LNCaP clone FGC (cell line): ENCODE measurements around the gene MRPL34.
A peak's percentile ranks its signal among the peaks of the same experiment; 100 is the strongest.

Experiments
- DNase-seq: peaks from one replicate; pipeline ENCODE4 v3.0.0-alpha.2; 2011; ENCODE audit warnings: low read depth
- H3K4me3 ChIP-seq: 2 replicates; pipeline ENCODE4 v1.5.1; 2011; ENCODE audit warnings: mild to moderate bottlenecking, low read depth, low read length, control low read depth
- TF ChIP-seq, protein P1 (sequence below): IDR thresholded peaks from 2 replicates; pipeline ENCODE4 v1.5.1; 2012; ENCODE audit warnings: mild to moderate bottlenecking; ENCODE audit not compliant: control insufficient read depth, insufficient read depth; ENCODE audit errors: extremely low read depth

MRPL34 gene

DNA sequence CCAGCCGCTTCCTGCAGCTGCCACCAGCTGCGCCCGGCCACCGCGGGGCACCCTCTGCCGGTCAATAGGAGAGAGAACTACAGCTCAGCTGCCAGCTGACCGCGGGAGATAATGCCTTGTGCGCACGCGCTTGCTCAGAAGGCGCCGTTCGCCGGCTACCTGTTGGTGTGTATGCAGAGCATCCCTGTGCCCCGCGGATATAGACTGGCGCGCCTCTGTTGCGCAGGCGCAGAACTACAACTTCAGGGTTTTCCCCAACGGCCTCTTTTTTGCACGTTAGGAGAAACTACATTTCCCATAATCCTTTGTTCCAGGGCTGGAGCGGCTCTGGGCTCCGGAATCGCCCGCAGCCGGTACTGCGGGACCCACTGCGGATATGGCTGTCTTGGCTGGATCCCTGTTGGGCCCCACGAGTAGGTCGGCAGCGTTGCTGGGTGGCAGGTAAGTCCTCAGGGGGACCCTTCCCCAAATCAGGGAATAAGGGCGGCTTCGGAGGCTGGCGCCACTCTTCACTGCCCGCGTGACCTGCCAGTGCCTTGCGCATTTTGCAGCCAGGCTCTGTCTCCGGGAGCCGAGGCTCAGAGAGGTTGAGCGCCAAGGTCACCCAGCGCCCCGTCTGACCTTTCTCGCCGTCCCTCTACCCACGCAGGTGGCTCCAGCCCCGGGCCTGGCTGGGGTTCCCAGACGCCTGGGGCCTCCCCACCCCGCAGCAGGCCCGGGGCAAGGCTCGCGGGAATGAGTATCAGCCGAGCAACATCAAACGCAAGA lies at the start of gene MRPL34:
Gene MRPL34 (plus strand): TSS at position 356 of the 768 bp plus-strand sequence. CDS start 21 bp downstream, at position 377.
- peak; percentile 99 for DNase-seq
- peak within 1 kb of the TSS; percentile 78 for H3K4me3 ChIP-seq
- TF ChIP-seq, protein P1, sequence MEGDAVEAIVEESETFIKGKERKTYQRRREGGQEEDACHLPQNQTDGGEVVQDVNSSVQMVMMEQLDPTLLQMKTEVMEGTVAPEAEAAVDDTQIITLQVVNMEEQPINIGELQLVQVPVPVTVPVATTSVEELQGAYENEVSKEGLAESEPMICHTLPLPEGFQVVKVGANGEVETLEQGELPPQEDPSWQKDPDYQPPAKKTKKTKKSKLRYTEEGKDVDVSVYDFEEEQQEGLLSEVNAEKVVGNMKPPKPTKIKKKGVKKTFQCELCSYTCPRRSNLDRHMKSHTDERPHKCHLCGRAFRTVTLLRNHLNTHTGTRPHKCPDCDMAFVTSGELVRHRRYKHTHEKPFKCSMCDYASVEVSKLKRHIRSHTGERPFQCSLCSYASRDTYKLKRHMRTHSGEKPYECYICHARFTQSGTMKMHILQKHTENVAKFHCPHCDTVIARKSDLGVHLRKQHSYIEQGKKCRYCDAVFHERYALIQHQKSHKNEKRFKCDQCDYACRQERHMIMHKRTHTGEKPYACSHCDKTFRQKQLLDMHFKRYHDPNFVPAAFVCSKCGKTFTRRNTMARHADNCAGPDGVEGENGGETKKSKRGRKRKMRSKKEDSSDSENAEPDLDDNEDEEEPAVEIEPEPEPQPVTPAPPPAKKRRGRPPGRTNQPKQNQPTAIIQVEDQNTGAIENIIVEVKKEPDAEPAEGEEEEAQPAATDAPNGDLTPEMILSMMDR = peak; percentile 91

DNA sequence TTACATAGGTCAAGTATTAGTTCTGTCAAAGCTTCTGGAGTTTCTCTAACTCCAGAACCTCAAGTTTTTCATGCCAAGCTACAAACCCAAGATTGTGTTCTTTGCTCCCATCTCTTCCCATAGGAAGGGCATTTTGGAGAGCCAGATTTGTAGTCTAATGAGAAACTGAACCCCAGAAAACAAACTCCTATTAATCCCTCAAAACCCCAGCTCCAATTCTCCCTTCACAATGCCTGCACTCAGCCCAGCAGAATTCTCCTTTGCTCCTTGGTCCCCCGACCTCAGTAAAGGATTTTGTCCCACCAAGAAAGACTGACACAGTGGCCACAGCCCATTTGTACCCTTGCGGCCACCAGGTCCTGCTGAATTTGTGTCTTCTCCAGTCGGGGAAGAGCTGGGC lies 49.5 kb upstream of the MRPL34 start:
- TF ChIP-seq, protein P1 = no peak
- no peak for DNase-seq
- no peak overlapping the region for H3K4me3 ChIP-seq

- TF ChIP-seq, protein P1 = no peak
- H3K4me3 ChIP-seq = no peak overlapping the region
- DNase-seq = no peak
These were observed 46.4 kb upstream of the MRPL34 start for GRCh38 chr19:17259118-17259780.

GRCh38 chr19:17259934-17260333 lies 45.7 kb upstream of the MRPL34 start:
- H3K4me3 ChIP-seq = no peak overlapping the region
- TF ChIP-seq, protein P1 = no peak

DNA sequence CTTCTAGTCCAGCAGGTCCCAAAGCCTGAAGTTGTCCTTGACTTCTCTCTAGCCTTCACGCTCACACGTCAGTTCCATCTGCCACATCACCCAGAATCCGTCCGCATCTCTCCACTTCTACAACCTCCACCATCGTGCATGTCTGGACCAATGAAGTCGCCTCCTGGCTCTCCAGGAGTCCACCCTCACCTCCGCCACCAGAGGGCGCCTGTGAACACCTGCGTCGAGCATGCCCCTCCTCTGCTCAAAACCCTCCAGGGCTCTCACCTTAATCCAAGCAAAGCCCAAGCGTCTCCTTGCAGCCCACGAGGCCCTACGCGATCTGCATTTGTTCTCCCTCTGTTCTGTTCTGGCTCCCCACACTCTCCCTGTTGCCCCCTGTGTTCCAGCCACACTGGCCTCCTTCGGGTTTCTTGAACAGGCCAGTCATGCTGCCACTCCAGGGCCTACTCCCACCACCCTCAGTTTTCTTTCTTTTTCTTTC lies 44.8 kb upstream of the MRPL34 start:
- H3K4me3 ChIP-seq = no peak overlapping the region
- DNase-seq = peak; percentile 58
- TF ChIP-seq, protein P1 = peak; percentile 88

More at GRCh38 chr19:17259934-17260333, 45.7 kb upstream of the MRPL34 start:
- DNase-seq = no peak

DNA sequence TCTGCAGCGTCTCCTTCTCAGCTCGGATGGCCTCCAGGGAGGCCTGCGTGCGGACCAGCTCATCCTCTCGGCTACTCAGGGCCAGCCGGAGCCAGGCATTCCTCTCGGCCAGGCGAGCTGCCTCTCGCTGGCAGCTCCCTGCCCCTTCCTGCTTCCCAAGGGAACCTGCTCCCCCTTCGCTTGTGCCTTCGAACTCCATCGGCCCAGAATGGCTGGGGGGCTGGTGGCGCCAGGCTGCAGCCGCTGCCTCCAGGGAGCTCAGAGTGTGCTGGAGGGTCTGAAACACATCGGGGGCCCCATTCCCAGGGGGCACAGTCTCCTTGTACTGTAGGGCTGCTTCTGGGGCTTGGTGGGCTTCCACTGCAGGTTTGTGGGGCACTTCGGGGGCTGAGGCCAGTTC lies 43.1 kb upstream of the MRPL34 start:
- TF ChIP-seq, protein P1 = no peak
- no peak for DNase-seq
- no peak overlapping the region for H3K4me3 ChIP-seq
